Caco-2 (cell line): Measurements from ENCODE around the gene PLK1. TPM values are rescaled to one million over a fixed set of nuclear protein-coding genes. Genes with fewer than 3 reads are reported as not detected.
"Not testable (repeated sequence)": the region's sequence is repeated elsewhere in the genome, so short reads cannot be mapped to it uniquely, and the experiment has no call there.

Experiments
- Bru-seq: library from RNA; stranded (reverse); fragments of 400-500 nt; gene quantifications from one replicate; lab custom pipeline; 2021; lab: Mats Ljungman, UMichigan
- BruChase-seq, 2 experiments: library from RNA; stranded (reverse); fragments of 400-500 nt; gene quantifications; one replicate each; lab custom pipeline; 2021; lab: Mats Ljungman, UMichigan
- BruUV-seq: library from RNA; stranded (reverse); fragments of 400-500 nt; replicated peaks from 2 replicates; lab custom pipeline; 2021; lab: Mats Ljungman, UMichigan
- CTCF ChIA-PET: fragments of 300-600 bp; sonication (Branson Sonifier 250); formaldehyde crosslinking; loops from one replicate; lab custom pipeline; 2022; ENCODE audit warnings: antibody characterized with exemption; lab: Charles Lee
- POLR2A ChIA-PET: fragments of 300-600 bp; sonication (Branson Sonifier 250); formaldehyde crosslinking; loops from one replicate; lab custom pipeline; 2022; ENCODE audit warnings: antibody characterized with exemption; lab: Charles Lee
- DNase-seq, 2 experiments: peaks; one replicate each; pipeline versions ENCODE4 v3.0.0 to v3.0.0-alpha.2; 2020 to 2022
- H3K27me3 ChIP-seq: replicated peaks from 2 replicates; pipeline ENCODE4 v1.6.0; 2011; ENCODE audit warnings: low read length; ENCODE audit not compliant: control insufficient read depth, insufficient read depth
- H3K36me3 ChIP-seq: 2 replicates; pipeline ENCODE4 v1.5.1; 2011; ENCODE audit warnings: low read length; ENCODE audit not compliant: control insufficient read depth, insufficient read depth
- H3K4me1 ChIP-seq: fragments of 250-450 bp; sonication (Bioruptor Pico); 2 replicates; pipeline ENCODE4 v1.5.1; 2020; ENCODE audit warnings: mild to moderate bottlenecking
- H3K4me3 ChIP-seq: 2 replicates; pipeline ENCODE4 v1.5.1; 2011; ENCODE audit warnings: low read depth, mild to moderate bottlenecking, control low read depth, low read length
- H3K9me3 ChIP-seq: fragments of 250-450 bp; sonication (Bioruptor Pico); 2 replicates; pipeline ENCODE4 v1.5.1; 2020; ENCODE audit warnings: mild to moderate bottlenecking, moderate library complexity
- H3K27ac Mint-ChIP-seq: one replicate; pipeline ENCODE4 v1.8.0; 2022; ENCODE audit warnings: mixed read lengths; ENCODE audit not compliant: unreplicated experiment
- H3K27me3 Mint-ChIP-seq: one replicate; pipeline ENCODE4 v1.8.0; 2022; ENCODE audit warnings: mixed read lengths; ENCODE audit not compliant: insufficient read depth, unreplicated experiment
- H3K36me3 Mint-ChIP-seq: one replicate; pipeline ENCODE4 v1.8.0; 2022; ENCODE audit warnings: mild to moderate bottlenecking, mixed read lengths; ENCODE audit not compliant: insufficient read depth, unreplicated experiment
- H3K4me1 Mint-ChIP-seq: one replicate; pipeline ENCODE4 v1.8.0; 2022; ENCODE audit warnings: low read depth, mixed read lengths; ENCODE audit not compliant: unreplicated experiment
- H3K4me3 Mint-ChIP-seq: one replicate; pipeline ENCODE4 v1.8.0; 2022; ENCODE audit warnings: mild to moderate bottlenecking, moderate library complexity, mixed read lengths; ENCODE audit not compliant: unreplicated experiment
- H3K9me3 Mint-ChIP-seq: one replicate; pipeline ENCODE4 v1.8.0; 2022; ENCODE audit warnings: mixed read lengths; ENCODE audit not compliant: unreplicated experiment
- CTCF ChIP-seq, 2 experiments: fragments of 200-600 bp in 1 of 2; IDR thresholded peaks; 1 replicate in 1 of 2; 2 replicates in 1 of 2; pipeline versions ENCODE4 v1.5.1 to v1.8.0; 2011 to 2022; ENCODE audit warnings: antibody characterized with exemption in 1 of 2, control low read depth in 1 of 2, inconsistent platforms in 1 of 2, low read depth in 1 of 2, low read length in 1 of 2, mild to moderate bottlenecking in 1 of 2, moderate library complexity in 1 of 2; ENCODE audit not compliant: insufficient read depth in 1 of 2, severe bottlenecking in 1 of 2, unreplicated experiment in 1 of 2
- intact Hi-C: fragments of 100-400 bp; cut with micrococcal nuclease; formaldehyde crosslinking; loops from one replicate; pipeline ENCODE4 v1.10.0; 2022; ENCODE audit not compliant: unreplicated experiment
- long read RNA-seq: library from polyadenylated mRNA; stranded (forward); transcript quantifications from one replicate; pipeline ENCODE4 v2.0.0, GENCODE V29; 2022
- total RNA-seq: library from RNA; stranded (reverse); gene quantifications from 2 replicates; pipeline ENCODE4 v1.2.3, GENCODE V29; 2022

Gene PLK1
- total RNA-seq (104 and 114 TPM in 2 replicates), Bru-seq, nascent RNA (percentile 79 among the genes with signal in this experiment), BruChase-seq, experiment 1, labeled RNA remaining after a 2-hour chase (percentile 87 among the genes with signal in this experiment), BruChase-seq, experiment 2, labeled RNA remaining after a 6-hour chase (percentile 89 among the genes with signal in this experiment)
- long read RNA-seq, full-length matches to known transcripts, result 314 of 353 reads
- long read RNA-seq, partial matches to known transcripts, result 13 of 353 reads
- long read RNA-seq, other reads (novel, unspliced or antisense), result 26 of 353 reads

- TSS peak; percentile 33 for BruUV-seq
- CTCF ChIA-PET, result interaction anchor here (0.5 to 1.4 kb wide), 2 partner anchors 16 to 332 kb away, joined by 3 to 6 read pairs; no protein-coding TSS in a partner anchor
- H3K4me1 ChIP-seq, result peaks cover 19% of the 10 kb centered on the region
- no peaks in the 10 kb centered on the region for H3K9me3 ChIP-seq
- peaks cover 5% of the 10 kb centered on the region for H3K36me3 ChIP-seq
- H3K4me3 Mint-ChIP-seq, result peak within 1 kb of the TSS; percentile 99
- peaks cover 50% of the 10 kb centered on the region for H3K36me3 Mint-ChIP-seq
- H3K27me3 Mint-ChIP-seq, result no peaks in the 10 kb centered on the region
- no peaks in the 10 kb centered on the region for H3K27me3 ChIP-seq
- intact Hi-C loops, result loop anchor here (5.0 kb wide), 2 partner anchors 36 to 859 kb away; partner anchors contain the start of genes DCTN5, PALB2 and RBBP6
- peak within 1 kb of the TSS; percentile 98 for H3K27ac Mint-ChIP-seq
- peak within 1 kb of the TSS; percentile 83 for H3K4me3 ChIP-seq
- POLR2A ChIA-PET, result interaction anchor here (0.9 to 1.5 kb wide), 3 partner anchors 12 to 121 kb away, joined by 3 to 5 read pairs (median 3); partner anchors contain the start of genes EARS2 and UBFD1
- no peaks in the 10 kb centered on the region for H3K9me3 Mint-ChIP-seq
- peak; percentile 90 to 92 for DNase-seq
- peaks cover 5% of the 10 kb centered on the region for H3K4me1 Mint-ChIP-seq
- peak in 1 of 2 experiments; percentile 31 for TF ChIP-seq CTCF (IDR thresholded peaks at IDR 0.05; ENCODE audit: insufficient read depth in 1 of 2, low read depth in 1 of 2, low read length in 1 of 2, severe bottlenecking in 1 of 2, unreplicated experiment in 1 of 2)
These were observed at the start of gene PLK1 for GRCh38 chr16:23678430-23679273. Gene PLK1 (plus strand): TSS chr16:23678889. CDS start chr16:23678933, 44 bp downstream.

- Mint-ChIP-seq H3K9me3 (no peaks in the 10 kb centered on the region), H3K36me3 (peaks cover 40% of the 10 kb centered on the region), H3K4me3 (no peak overlapping the region), H3K27ac (no peak overlapping the region), H3K4me1 (no peaks in the 10 kb centered on the region), H3K27me3 (no peaks in the 10 kb centered on the region)
- intact Hi-C loops, result no loop called here
- no peak for DNase-seq
- H3K9me3 ChIP-seq, result no peaks in the 10 kb centered on the region
- no TSS peak for BruUV-seq
- POLR2A ChIA-PET, result no interaction called here
- H3K4me3 ChIP-seq, result no peak overlapping the region
- no peaks in the 10 kb centered on the region for H3K4me1 ChIP-seq
- TF ChIP-seq CTCF (IDR thresholded peaks at IDR 0.05; ENCODE audit: insufficient read depth in 1 of 2, low read depth in 1 of 2, low read length in 1 of 2, severe bottlenecking in 1 of 2, unreplicated experiment in 1 of 2), result no peak
- CTCF ChIA-PET, result no interaction called here
- H3K27me3 ChIP-seq, result no peaks in the 10 kb centered on the region
- H3K36me3 ChIP-seq, result no peaks in the 10 kb centered on the region; the same call in 1 of the 2 replicates
These were observed 49.2 kb upstream of the PLK1 start for GRCh38 chr16:23629516-23629915.

GRCh38 chr16:23631874-23632273 is 46.8 kb upstream of the PLK1 start:
- CTCF ChIA-PET, intact Hi-C loops, H3K27me3 ChIP-seq, H3K9me3 ChIP-seq, BruUV-seq, DNase-seq, H3K27me3 Mint-ChIP-seq, H3K4me1 ChIP-seq, H3K27ac Mint-ChIP-seq, H3K4me3 ChIP-seq, H3K36me3 ChIP-seq, POLR2A ChIA-PET, H3K9me3 Mint-ChIP-seq, H3K4me3 Mint-ChIP-seq, H3K4me1 Mint-ChIP-seq: not testable (repeated sequence)
- peaks cover 33% of the 10 kb centered on the region for H3K36me3 Mint-ChIP-seq
